Myocyte (in vitro differentiated cells): ENCODE data around the gene KL. TPM values are rescaled to one million over a fixed set of nuclear protein-coding genes. Genes with fewer than 3 reads are reported as not detected.

ENCODE experiments used
- DNase-seq: peaks from one replicate; pipeline ENCODE4 v3.0.0-alpha.2; 2012; ENCODE audit warnings: low read depth
- total RNA-seq: library from RNA; depleted of rRNA; stranded (reverse); fragments of >200 nt; gene quantifications from 2 replicates; pipeline ENCODE4 v1.2.3, GENCODE V29; 2014

The KL gene
- total RNA-seq, 1 donor from 2014 or later = not detected

GRCh38 chr13:33034882-33035520, 18.8 kb downstream of the KL start:
- no peak for DNase-seq

- DNase-seq = no peak
Observed at GRCh38 chr13:33037673-33038072, 21.4 kb downstream of the KL start.

- no peak for DNase-seq
Observed at GRCh38 chr13:33040090-33040489, 23.9 kb downstream of the KL start.

GRCh38 chr13:33045851-33046592, 29.8 kb downstream of the KL start:
- DNase-seq = no peak

- no peak for DNase-seq
Observed at GRCh38 chr13:33050161-33050560, 33.9 kb downstream of the KL start.

- DNase-seq = no peak
Observed at GRCh38 chr13:33051632-33052031, 35.4 kb downstream of the KL start.

- DNase-seq = peak; percentile 49
Observed at GRCh38 chr13:33052506-33053280, 36.5 kb downstream of the KL start.

- no peak for DNase-seq
Observed at GRCh38 chr13:33053397-33054066, 37.3 kb downstream of the KL start.

GRCh38 chr13:33057019-33057780, 41.0 kb downstream of the KL start:
- peak; percentile 31 for DNase-seq

- DNase-seq = no peak
Observed at GRCh38 chr13:33058776-33059327, 42.6 kb downstream of the KL start.

- DNase-seq = no peak
Observed at GRCh38 chr13:33060815-33061214, 44.6 kb downstream of the KL start.

GRCh38 chr13:33066329-33066728, 50.1 kb downstream of the KL start:
- no peak for DNase-seq

GRCh38 chr13:33069365-33069764, 53.1 kb downstream of the KL start:
- DNase-seq = no peak

GRCh38 chr13:33070713-33071112, 54.5 kb downstream of the KL start:
- DNase-seq = no peak

- DNase-seq = no peak
Observed at GRCh38 chr13:33072282-33072681, 56.1 kb downstream of the KL start.

- no peak for DNase-seq
Observed at GRCh38 chr13:33072759-33073158, 56.5 kb downstream of the KL start.

- DNase-seq = no peak
Observed at GRCh38 chr13:33073338-33073737, 57.1 kb downstream of the KL start.

GRCh38 chr13:33076001-33076992, 60.1 kb downstream of the KL start:
- DNase-seq = no peak

- DNase-seq = peak; percentile 48
Observed at GRCh38 chr13:33078263-33078662, 62.0 kb downstream of the KL start.
